ENCODE data around the gene SLC6A2. TPM values are rescaled to one million over a fixed set of nuclear protein-coding genes. Genes with fewer than 3 reads are reported as not detected.

The SLC6A2 gene
- total RNA-seq, 1 experiment from 2014 or later, result not detected

DNA sequence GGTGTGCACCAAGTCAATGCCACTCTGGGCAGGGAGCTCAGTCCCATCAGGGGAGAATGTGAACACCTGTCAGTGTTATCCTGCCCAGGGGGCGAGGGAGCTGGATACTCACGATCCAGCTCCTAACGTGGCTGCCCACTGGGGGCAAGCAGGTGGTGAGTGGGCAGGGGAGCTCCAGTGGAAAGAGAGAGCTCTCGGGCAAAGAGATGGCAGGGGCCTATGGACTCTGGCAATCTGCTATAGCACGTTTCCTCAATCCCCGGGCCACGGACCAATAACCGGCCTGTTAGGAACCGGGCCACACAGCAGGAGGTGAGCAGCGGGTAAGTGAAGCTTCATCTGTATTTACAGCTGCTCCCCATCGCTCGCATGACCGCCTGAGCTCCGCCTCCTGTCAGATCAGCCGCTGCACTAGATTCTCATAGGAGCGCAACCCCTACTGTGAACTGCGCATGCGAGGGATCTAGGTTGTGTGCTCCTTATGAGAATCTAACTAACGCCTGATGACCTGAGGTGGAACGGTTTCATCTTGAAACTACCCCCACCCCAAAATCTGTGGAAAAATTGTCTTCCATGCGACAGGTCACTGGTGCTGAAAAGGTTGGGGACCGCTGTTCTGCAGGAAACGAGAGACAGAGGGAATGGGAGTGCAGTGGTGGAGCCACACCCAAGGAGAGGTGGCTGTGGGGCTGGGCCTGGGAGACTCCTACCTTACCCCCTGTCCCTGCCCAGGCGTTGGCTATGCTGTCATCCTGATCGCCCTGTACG, 15.6 kb downstream of the SLC6A2 start:
- DNase-seq (ENCODE audit: low spot score), result no peak

DNA sequence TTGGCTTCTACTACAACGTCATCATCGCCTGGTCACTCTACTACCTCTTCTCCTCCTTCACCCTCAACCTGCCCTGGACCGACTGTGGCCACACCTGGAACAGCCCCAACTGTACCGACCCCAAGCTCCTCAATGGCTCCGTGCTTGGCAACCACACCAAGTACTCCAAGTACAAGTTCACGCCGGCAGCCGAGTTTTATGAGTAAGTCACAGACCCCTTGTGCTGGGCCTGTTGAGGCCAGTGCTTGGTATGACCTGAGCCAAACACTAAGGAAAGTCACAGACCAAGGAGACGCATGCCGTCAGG, 16.1 kb downstream of the SLC6A2 start:
- DNase-seq (ENCODE audit: low spot score), result no peak

DNA sequence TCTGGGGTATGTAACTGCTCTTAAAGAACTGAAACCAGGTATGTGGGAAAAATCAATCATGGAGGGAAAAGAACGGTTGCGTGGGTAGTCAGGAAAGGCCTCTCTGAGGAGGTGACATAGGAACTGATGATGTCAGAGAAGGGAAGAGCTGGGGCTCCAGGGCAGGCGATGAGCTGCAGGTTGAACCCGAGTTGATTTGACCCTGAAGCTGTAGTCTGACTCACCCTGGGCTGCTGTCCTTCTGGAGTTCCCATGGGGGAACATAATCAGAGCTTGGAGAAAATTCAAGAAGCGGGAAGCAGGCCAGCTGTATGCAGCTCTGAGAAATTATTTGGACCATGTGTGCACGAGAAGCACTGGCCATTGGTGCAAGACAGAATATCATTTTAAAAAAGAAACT, 16.7 kb downstream of the SLC6A2 start:
- DNase-seq (ENCODE audit: low spot score), result no peak

DNA sequence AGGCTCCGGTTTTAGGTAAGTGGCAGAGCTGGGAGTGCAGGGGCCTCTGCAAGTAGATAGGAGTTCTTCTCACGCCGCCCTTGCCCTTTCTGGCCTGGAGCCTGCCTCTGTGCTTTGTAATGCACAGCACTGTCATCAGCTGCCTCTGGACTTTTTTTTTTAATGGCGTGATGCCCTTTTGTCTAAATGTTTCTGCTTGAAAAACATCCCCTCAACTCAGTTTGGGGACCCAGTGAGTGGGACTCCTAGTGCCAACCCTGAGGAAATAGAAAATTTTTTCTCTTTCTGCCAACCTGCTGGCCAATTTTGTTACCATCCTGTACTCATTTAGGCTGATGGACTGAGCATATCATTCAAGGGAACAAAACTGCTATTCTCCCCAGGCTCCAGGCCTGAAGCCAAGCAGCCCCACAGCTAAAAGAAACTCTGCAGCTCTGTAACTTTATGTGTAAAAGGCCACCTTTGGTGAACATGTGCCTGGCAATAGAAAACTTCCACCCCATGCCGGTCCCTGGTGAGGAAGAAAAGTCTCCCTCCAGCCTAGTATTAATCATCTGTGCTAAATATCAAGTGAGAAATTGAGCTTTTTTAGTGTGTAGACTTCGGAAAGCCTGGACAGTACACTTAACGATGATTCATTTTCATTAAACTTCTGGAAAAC, 22.5 kb downstream of the SLC6A2 start:
- DNase-seq (ENCODE audit: low spot score), result no peak

DNA sequence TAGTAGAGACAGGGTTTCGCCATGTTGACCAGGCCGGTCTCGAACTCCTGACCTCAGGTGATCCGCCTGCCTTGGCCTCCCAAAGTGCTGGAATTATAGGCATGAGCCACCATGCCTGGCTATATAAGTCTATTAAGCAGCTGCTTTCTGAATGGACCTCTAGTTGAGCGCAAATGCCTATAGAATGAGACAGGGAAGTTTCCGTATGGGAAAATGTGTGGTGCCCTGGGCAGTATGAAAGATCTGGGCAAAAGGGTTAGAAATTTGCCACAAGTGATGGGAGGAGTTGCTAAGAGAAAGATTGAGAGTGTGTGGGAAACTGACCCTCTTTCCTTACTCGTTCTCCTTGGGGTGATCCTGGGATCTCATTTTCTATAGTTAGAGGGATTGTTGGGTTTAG, 26.3 kb downstream of the SLC6A2 start:
- DNase-seq (ENCODE audit: low spot score), result no peak

DNA sequence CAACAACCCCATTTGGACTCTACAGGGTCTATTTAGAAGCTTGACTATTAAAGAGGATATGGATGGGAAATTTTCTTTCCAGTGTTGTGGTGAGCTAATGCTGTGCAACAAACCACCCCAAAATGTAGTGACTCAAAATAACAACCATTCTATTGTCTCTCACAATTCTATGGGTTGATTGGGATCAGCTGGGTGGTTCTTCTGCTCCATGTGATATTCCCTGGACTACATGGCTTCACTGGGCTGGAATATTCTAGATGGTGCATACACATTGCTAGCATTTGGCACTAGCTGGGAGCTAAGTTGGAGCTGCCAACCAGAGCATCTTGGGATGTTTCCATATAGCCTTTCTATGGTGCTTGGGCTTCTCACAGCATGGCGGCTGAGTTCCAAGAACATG, 30.2 kb downstream of the SLC6A2 start:
- DNase-seq (ENCODE audit: low spot score), result no peak

DNA sequence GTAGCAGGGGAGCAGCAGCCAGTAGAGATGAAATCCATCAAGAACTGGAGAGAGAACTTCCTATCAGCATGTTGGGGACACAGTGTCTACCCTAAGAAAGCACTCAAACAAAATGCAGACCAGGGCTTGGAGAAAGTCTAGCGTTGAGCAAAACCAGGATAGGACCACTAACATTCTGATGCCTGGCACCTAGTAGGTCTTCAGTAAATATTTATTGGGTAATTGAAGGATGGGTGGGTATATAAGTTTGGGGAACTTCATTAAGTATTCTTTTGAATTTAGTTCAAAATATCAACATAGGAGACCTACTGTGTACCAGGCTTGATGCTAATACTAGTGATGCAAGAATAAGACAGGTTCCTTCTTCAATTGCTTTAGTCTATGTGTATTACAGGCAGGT, 30.9 kb downstream of the SLC6A2 start:
- DNase-seq (ENCODE audit: low spot score), result no peak

DNA sequence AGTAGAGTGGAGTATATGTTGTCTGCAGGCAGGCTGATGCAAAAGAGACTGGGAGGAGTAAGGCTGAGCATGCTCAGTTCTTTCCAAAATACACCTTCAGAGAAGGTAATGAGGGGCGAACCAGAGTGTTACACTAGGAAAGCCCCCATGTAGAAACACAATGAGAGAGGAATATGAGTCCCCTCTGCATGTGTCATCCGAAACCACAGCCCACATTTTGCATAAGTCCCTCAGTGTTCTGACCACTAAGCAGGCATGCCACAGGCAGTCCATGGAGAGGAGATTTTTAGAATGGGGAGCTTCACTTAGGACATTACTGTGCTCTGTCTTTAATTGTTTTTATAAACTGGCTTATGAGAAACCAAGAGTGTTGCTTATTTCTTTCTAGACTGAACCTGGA, 32.0 kb downstream of the SLC6A2 start:
- DNase-seq (ENCODE audit: low spot score), result no peak

DNA sequence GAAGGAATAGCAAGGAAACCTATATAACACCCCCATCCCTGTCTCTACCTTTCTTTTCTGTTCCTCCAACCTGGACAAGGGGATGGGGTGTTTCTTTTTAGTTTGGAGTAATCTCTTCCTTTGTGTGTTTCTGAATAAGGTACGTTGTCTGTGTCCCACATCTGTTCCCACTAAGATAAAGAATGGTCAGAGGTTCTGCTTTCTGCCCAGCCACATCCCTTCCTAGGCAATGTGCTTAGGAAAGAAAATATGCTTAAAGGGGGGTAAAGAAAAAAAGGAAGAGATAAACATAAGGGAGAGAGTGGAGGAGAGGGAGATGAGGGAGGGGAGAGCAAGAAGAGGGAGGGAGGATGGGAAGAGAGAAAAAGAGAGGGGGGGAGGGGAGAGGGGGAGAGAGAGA, 35.1 kb downstream of the SLC6A2 start:
- DNase-seq (ENCODE audit: low spot score), result no peak

DNA sequence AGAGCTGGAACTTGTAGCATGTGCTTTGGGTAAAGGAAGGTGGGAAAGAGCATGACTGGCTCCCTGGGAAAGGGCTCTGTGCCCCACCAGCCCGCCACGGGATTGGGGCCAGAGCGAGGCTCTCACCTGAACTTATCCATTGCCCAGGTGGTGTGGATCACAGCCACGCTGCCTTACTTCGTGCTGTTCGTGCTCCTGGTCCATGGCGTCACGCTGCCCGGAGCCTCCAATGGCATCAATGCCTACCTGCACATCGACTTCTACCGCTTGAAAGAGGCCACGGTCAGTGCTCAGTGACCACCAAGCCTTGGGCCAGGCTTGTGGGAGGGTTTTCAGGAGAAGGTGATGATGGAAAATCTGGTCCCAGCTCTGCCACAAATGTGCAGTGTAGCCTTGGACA, 36.0 kb downstream of the SLC6A2 start:
- no peak for DNase-seq (ENCODE audit: low spot score)

DNA sequence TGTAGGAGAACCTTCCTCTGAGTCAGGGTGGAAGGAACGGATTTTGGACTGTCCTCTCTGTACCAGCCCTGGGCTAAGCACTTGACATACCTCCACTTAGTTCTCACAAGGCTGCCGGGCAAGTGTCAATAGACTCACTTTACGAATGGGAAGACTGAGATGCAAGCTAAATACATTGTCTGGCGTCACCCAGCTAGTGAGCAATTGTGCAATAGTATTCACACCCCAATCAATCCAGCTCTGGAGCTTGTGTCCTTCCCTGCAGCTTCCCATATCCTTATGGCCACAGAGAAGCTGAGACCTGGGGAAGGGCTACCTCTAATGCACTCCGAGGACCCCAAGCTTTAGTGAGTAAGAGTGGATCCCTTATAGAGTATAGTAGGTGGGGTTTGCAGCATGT, 39.8 kb downstream of the SLC6A2 start:
- DNase-seq (ENCODE audit: low spot score), result no peak

DNA sequence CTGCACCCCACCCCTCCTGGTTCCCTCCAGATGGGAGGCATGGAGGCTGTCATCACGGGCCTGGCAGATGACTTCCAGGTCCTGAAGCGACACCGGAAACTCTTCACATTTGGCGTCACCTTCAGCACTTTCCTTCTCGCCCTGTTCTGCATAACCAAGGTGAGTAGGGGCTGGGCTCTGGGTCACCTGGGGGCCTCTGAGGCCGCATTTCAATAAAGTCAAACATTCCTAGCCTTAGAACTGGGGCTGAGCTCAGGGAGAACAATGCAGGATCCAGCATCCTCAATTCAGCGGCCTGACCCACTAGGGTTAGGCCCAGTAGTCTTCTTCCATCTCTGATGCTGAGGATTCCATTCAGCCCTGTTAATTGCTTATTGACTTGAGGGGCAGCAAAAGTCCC, 42.1 kb downstream of the SLC6A2 start:
- DNase-seq (ENCODE audit: low spot score), result no peak

DNA sequence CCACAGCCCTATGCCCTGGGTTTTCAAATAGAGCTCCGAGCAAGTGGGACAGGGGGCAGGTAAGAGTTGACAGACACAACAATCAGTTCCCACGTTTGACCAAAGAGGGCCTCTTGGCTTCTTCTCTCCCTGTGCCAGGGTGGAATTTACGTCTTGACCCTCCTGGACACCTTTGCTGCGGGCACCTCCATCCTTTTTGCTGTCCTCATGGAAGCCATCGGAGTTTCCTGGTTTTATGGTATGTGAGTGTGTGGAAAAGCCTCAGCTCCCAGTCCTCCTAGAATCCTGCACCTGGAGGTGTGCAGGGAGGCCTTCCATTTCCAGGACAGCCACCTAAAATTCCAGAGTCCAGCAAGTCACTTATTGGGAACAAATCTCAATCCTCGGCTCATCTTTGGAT, 42.5 kb downstream of the SLC6A2 start:
- DNase-seq (ENCODE audit: low spot score), result no peak

DNA sequence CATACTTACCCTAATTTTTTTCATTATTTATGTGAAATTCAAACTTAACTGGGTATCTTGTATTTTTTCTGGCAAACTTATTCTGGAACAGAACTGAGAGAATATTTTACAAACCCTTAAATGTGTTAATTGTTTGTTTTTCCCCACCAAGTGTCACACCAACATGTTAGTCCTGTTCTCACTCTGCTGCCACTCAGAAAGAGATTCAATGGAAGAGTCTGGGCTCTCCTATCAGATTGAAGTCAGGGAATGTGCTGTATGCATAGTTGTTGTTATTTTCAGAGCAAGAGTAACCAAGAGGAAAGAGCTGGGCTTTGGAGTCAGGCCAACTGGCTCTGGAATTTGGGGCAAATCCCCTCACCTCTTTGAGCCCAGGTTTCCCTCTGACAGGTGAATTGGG, 43.2 kb downstream of the SLC6A2 start:
- DNase-seq (ENCODE audit: low spot score), result no peak

DNA sequence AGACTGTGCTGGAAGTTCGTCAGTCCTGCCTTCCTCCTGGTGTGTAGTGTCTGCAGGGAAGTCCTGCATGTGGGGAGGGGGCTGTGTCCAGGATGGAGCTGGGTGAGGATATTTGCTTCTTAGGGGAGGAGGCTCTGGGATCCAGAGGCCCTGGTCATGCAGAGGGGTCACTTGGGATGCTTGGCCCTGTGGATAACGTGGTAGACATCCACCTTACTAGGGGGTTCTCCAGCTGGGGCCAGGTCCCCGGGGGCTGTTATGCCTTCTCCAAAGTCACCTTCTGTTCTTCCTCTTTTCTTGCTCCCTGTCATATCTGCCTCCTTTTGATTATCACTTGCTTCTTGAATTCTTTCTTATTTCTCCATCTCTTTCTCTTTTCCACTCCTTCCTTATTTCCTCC, 43.8 kb downstream of the SLC6A2 start:
- no peak for DNase-seq (ENCODE audit: low spot score)

DNA sequence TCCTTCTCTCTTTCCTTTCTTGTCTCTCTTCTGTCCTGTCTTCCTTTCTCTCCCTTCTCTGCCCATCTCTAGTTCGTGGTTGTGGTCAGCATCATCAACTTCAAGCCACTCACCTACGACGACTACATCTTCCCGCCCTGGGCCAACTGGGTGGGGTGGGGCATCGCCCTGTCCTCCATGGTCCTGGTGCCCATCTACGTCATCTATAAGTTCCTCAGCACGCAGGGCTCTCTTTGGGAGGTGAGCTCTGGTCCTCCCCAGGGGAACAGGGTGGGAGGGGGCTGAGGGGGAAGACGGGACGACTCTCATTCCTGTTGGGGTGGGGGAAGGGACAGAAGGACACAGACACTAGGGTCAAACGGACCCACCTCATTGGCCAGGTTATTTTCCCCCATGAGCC, 44.3 kb downstream of the SLC6A2 start:
- DNase-seq (ENCODE audit: low spot score), result no peak

DNA sequence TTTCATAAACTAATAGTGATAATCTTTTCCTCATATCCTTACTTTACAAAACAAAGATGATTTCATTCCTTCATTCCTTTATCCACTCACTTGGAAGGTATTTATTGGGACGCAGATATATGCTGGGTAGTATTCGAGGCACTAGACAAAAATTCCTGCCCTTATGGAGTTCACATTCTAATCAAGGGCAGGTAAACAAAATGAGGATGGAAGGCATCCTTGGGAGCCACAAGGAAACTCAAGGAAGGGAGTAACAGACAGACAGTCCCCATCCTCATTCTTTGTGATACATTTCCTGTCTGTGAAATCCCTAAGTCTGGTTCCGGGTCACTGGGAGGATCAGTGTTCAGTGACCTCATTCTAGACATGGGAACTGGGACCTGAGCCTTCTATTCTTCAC, 45.2 kb downstream of the SLC6A2 start:
- DNase-seq (ENCODE audit: low spot score), result no peak

DNA sequence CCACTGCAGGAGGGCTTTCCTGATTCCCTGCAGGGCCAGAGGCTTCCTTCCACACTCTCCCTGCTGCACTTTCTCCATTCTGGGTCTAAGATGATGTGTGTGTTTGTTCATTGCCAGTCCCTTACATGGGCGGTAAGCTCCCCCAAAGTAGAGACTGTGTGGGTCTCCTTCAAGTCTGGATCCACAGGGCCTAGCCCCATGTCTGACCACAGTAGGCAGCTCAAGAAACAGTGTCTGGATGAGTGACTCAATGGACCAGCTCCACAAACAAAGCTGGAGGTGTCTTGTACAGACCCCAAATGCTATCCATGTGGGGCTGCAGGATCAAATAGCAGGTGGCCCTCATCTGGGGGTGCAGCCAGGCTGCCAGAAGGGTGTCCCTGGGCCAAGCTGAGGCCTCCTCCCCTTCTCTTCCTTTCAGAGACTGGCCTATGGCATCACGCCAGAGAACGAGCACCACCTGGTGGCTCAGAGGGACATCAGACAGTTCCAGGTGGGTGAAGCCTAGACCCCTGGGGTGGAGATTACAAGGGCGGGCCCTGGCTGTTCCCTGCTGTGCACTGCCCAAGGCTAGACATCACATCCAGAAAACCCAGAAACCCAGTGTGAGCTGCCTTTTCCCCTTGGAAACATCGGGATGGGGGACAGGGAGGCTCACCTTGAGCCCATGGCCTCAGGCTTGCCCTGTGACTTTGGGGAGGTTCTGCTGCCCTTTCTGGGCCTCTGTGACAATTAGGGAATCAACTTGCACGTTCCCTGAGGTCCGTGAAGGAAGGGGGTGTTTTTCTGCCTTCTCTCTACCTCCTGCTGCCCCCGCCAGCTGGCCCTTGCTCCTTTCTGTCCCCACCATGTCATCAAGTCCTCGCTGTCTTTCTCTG, 45.9 kb downstream of the SLC6A2 start:
- DNase-seq (ENCODE audit: low spot score), result peak; percentile 62

DNA sequence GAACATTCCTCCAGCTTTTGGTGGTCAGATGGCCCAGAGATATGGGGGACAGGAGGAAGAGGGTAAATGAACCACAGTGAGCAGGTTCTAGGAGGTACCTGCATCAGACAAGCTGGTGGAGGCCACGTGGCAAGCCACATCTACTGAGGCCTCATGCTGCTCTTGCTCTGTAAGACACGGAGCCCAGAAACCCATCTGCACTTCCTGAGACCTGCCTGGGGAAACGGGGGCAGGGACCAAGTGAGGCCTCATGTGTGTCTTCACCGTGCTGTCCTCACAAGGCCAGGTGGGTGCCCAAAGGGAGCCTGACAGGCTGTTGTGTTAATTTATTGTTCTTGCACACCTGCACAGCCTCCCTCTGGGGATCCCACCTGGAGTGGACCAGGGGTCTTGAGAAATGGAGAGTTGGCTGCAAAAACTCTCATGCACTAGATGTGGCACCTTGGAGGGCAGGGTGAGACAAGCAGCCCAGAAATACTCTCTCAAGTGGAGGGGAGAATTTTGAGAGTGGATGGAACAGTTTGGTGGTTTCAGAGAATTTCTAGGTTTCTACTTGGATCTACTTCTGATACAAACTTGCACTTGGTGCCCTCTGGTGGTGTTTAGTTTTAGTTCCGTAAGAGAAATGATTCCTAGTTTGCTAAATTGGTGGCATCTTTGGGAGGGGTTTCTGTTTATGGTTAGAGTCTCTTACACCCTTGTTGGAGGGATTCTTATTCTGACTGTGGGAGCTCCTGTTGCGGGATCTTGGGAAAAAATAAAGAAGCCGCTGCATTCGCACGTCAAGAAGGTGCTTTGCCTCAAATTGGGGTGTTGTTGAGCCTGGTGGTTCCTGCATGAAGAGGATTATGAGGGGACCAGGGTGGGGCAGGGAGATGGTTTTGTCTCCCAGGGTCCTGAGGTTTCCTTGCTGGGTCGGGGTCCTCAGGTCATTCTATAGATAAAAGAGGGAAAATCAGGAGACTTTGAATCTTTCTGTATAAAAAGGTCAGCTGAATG, 47.5 kb downstream of the SLC6A2 start:
- DNase-seq (ENCODE audit: low spot score), result peak; percentile 64

DNA sequence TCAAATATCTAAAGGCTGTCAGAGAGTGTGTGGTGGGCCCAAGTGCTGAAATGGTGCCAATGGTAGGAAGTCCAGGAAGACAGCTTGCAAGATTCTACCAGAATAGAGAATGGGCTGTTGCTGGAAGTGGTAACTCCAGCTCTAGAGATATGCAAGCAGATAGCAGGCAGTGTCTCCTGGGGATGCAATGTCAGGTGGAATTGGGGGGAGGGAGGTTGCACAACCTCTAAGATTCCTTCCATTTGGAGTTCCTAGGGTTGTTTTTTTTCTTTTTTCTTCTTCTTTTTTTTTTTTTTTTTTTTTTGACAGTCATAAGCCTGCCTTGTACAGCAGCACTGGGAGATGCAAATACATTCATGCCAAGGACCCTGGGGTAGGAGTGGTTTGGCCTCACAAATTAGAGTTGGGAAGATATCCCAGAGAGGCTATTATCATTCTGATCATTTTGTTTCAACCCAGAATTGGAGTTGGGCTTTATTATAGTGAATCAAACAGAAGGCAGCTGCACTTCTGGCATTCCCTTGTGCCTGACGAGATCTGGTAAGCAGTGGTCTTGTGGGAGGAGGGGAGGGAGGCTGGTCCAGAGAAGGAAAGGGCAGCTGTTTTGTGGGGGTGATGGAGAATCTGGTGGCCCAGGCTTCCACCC, 51.1 kb downstream of the SLC6A2 start:
- no peak for DNase-seq (ENCODE audit: low spot score)

DNA sequence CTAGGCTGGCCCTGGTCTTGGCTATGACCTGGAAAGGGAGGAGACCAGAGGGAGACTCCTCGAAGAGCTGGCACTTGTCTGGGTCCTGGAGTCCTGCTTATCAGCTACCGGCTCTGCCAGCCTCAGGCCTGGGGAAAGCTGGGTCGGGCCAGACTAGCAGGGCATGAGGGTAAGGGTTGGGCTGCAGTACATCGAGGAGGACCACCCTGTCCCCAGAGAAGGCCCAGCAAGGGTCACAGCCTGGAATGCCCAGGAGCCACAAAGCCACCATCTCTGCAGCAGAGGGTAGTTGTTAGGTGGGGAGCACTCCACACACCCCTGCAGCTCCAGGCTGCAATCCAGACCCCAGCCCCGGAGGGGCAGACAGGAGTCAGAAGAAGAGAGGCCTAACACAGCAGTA, 54.0 kb downstream of the SLC6A2 start:
- no peak for DNase-seq (ENCODE audit: low spot score)
